AG04450 (cell line): ENCODE results near the gene SERPINB8. TPM values are rescaled to one million over a fixed set of nuclear protein-coding genes. Genes with fewer than 3 reads are reported as not detected.
"Not testable (repeated sequence)": the region's sequence is repeated elsewhere in the genome, so short reads cannot be mapped to it uniquely, and the experiment has no call there.

Experiments used
- CTCF ChIA-PET: fragments of 300-600, 350-600 bp; formaldehyde crosslinking; extraction: SDS; loops from one replicate; lab custom pipeline; 2022; ENCODE audit warnings: antibody characterized with exemption, inconsistent platforms; lab: Charles Lee
- POLR2A ChIA-PET: fragments of 350-600 bp; formaldehyde crosslinking; extraction: SDS; loops from one replicate; lab custom pipeline; 2021; ENCODE audit warnings: antibody characterized with exemption, inconsistent platforms; lab: Yijun Ruan, JAX
- DNase-seq: peaks from one replicate; pipeline ENCODE4 v3.0.0-alpha.2; 2011; ENCODE audit warnings: low read depth, low spot score
- H3K27ac ChIP-seq: one replicate; pipeline ENCODE4 v1.5.1; 2012; ENCODE audit warnings: low read depth, low read length, control low read depth
- H3K27me3 ChIP-seq: one replicate; pipeline ENCODE4 v1.6.0; 2012; ENCODE audit warnings: low read length; ENCODE audit not compliant: control insufficient read depth, insufficient read depth
- H3K4me3 ChIP-seq: 2 replicates; pipeline ENCODE4 v1.5.1; 2011; ENCODE audit warnings: mild to moderate bottlenecking, low read depth, low read length, control low read depth
- H3K9me3 ChIP-seq: 2 replicates; pipeline ENCODE4 v1.5.1; 2012; ENCODE audit warnings: low read length; ENCODE audit not compliant: control insufficient read depth, insufficient read depth
- CTCF ChIP-seq: IDR thresholded peaks from 2 replicates; pipeline ENCODE4 v1.5.1; 2011; ENCODE audit warnings: low read depth, low read length, control low read depth, inconsistent platforms
- polyA plus RNA-seq: library from polyadenylated mRNA; depleted of rRNA; stranded (reverse); fragments of >200 nt; gene quantifications from 2 replicates; pipeline ENCODE4 v1.2.3, GENCODE V29; 2011

SERPINB8 gene
- polyA plus RNA-seq, 1 experiment = 17.9 TPM

- CTCF ChIA-PET = interaction anchor here (0.7 to 1.1 kb wide), 2 partner anchors 64 to 413 kb away, joined by 3 read pairs; no protein-coding TSS in a partner anchor
- no peak for DNase-seq
- TF ChIP-seq CTCF = no peak
- no peaks in the 10 kb centered on the region for H3K9me3 ChIP-seq
- no peak overlapping the region for H3K4me3 ChIP-seq
- POLR2A ChIA-PET = interaction anchor here (0.5 kb wide), 1 partner anchor 59 kb away, joined by 7 read pairs; no protein-coding TSS in a partner anchor
- no peak overlapping the region for H3K27ac ChIP-seq
- H3K27me3 ChIP-seq = no peaks in the 10 kb centered on the region
Measured at GRCh38 chr18:63930773-63931354, 39.0 kb upstream of the SERPINB8 start.

DNA sequence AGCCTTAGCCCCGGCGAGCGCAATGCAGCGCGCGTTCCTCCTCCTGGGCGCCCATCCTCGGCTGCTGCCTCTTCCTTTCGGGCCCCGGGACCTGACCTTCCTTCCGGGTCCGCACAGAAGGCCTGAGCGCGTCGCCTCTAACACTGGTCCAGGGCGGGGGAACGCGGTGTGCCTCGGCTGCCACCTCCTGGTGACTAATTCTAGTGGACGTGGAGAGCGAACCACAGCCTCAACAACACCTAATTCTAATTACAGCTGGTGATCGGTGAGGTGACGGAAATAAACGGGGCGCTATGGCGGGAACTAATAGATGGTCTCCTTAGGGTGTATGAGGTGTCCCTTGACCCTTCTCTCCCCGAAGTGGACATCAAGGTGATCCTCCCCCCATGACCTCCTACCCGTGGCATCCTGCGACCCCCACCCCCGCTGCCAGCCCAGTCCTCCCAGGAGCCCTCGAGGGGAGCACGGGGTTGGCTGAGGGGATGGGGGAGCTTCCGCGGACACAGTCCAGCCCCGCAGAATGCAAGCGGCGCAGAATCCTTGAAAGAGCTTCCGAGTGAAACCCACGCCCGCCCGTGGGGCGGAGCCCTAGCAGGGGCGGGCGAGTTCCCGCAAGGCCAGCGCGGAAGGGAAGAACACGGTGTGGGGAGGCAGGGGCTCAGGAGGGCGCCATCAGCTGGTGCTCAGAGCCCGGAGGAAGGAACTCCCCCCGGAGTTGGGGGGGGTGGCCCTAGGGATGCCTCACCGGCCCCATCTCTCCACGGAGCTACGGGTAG is 33.5 kb upstream of the SERPINB8 start:
- ChIA-PET POLR2A (interaction anchor here (0.8 to 1.1 kb wide), 3 partner anchors 12 to 39 kb away, joined by 3 read pairs; partner anchors contain the start of gene SERPINB8), CTCF (interaction anchor here (0.6 to 3.2 kb wide), 32 partner anchors 8 to 427 kb away, joined by 3 to 28 read pairs (median 4); no protein-coding TSS in a partner anchor)
- peak overlapping the region; percentile 68 for H3K4me3 ChIP-seq
- H3K27me3 ChIP-seq = peaks cover 12% of the 10 kb centered on the region
- DNase-seq = no peak
- peak; percentile 70 for TF ChIP-seq CTCF
- H3K9me3 ChIP-seq = no peaks in the 10 kb centered on the region; the same call in 1 of the 2 replicates
- no peak overlapping the region for H3K27ac ChIP-seq

DNA sequence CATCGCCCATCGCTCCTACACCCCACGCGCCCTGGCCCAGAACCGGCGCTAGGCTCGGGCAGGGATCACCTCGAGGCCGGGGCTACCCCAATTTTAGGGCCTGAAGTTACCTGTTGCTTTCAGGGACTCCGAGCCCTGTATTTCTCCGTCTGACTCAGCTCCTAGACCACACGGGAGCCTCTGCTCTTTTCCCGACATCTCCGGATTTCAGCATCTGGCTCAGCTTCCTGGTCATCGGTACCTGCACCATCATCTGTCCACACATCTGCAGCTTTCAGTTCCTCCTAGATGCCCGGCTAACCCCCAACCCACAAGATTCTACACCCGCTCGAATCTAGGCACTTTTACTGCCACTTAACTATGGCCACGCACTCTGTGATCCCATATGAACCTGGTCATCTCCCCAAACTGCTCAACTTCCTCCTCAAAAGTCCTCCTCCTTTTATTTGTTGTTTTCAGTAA is 32.9 kb upstream of the SERPINB8 start:
- ChIA-PET CTCF (interaction anchor here (0.6 to 3.2 kb wide), 29 partner anchors 9 to 423 kb away, joined by 3 to 28 read pairs (median 5); partner anchors contain the start of gene HMSD), POLR2A (interaction anchor here (0.8 to 1.1 kb wide), 3 partner anchors 13 to 40 kb away, joined by 3 read pairs; partner anchors contain the start of gene SERPINB8)
- no peak for DNase-seq
- H3K27me3 ChIP-seq = peaks cover 12% of the 10 kb centered on the region
- no peaks in the 10 kb centered on the region; the same call in 1 of the 2 replicates for H3K9me3 ChIP-seq
- TF ChIP-seq CTCF = no peak
- H3K4me3 ChIP-seq = peak overlapping the region; percentile 68
- no peak overlapping the region for H3K27ac ChIP-seq

DNA sequence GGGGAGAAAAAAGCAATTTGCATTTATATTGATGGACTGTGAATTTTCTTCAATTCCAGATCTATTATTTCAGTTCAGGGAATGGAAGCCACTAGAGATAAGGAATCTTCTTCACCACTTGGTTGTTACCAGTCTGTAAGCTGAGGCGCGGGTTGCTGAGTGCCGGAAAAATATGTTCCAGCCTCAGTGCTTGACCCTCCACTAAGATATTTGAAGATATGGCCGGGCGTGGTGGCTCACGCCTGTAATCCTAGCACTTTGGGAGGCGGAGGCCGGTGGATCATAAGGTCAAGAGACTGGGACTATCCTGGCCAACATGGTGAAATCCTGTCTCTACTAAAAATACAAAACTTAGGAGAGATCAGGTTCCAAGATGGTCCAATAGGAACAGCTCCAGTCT is 29.9 kb upstream of the SERPINB8 start:
- H3K4me3 ChIP-seq = no peak overlapping the region
- POLR2A ChIA-PET = no interaction called here
- CTCF ChIA-PET = interaction anchor here (1.3 kb wide), 1 partner anchor 23 kb away, joined by 4 read pairs; no protein-coding TSS in a partner anchor
- H3K27me3 ChIP-seq = peaks cover 12% of the 10 kb centered on the region
- no peak overlapping the region for H3K27ac ChIP-seq
- DNase-seq = no peak
- TF ChIP-seq CTCF = no peak
- no peaks in the 10 kb centered on the region; the same call in 1 of the 2 replicates for H3K9me3 ChIP-seq

GRCh38 chr18:63940543-63941050 is 29.3 kb upstream of the SERPINB8 start:
- H3K9me3 ChIP-seq, H3K27ac ChIP-seq, DNase-seq, POLR2A ChIA-PET, H3K4me3 ChIP-seq: not testable (repeated sequence)
- CTCF ChIA-PET = interaction anchor here (1.3 kb wide), 1 partner anchor 23 kb away, joined by 4 read pairs; no protein-coding TSS in a partner anchor
- peaks cover 12% of the 10 kb centered on the region for H3K27me3 ChIP-seq
